Measurements from ENCODE around the gene NUBP2.

The NUBP2 gene

DNA sequence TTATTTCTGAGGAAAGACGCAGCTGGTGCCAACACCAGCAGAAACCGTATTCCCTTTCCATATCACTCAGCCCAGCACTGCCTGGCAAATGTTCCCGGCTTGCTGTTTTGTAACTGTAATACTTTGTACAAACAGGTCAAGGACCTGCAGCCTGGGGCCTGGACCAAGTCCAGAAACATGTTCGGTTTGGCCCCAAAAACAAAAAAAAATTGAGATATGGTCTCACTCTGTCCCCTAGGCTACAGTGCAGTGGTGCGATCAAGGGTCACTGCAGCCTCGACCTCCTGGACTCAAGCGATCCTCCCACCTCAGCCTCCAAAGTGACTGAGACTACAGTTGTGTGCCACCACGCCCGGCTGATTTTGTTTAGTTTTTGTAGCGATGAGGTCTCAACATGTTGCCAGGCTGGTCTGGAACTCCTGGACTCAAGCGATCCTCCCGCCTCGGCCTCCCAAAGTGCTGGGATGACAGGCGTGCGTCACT, 42.7 kb downstream of the NUBP2 start:
- Histone ChIP-seq H3K27me3 (ENCODE audit: insufficient read depth, low read length) (peaks cover 3% of the 10 kb centered on the region; the same call in 1 of the 2 replicates), H3K9me3 (ENCODE audit: insufficient read depth, low read depth, low read length) (no peaks in the 10 kb centered on the region), H3K4me3 (ENCODE audit: low read length) (peak overlapping the region; percentile 78), H3K27ac (ENCODE audit: low read depth, low read length) (no peak overlapping the region), H3K36me3 (ENCODE audit: insufficient read depth, low read length) (no peaks in the 10 kb centered on the region), H3K9ac (ENCODE audit: low read depth, low read length) (no peak overlapping the region), H3K4me1 (ENCODE audit: insufficient read depth, low read length) (no peaks in the 10 kb centered on the region)
- 89% methylated on average over 15 of the region's 15 CpGs for WGBS

DNA sequence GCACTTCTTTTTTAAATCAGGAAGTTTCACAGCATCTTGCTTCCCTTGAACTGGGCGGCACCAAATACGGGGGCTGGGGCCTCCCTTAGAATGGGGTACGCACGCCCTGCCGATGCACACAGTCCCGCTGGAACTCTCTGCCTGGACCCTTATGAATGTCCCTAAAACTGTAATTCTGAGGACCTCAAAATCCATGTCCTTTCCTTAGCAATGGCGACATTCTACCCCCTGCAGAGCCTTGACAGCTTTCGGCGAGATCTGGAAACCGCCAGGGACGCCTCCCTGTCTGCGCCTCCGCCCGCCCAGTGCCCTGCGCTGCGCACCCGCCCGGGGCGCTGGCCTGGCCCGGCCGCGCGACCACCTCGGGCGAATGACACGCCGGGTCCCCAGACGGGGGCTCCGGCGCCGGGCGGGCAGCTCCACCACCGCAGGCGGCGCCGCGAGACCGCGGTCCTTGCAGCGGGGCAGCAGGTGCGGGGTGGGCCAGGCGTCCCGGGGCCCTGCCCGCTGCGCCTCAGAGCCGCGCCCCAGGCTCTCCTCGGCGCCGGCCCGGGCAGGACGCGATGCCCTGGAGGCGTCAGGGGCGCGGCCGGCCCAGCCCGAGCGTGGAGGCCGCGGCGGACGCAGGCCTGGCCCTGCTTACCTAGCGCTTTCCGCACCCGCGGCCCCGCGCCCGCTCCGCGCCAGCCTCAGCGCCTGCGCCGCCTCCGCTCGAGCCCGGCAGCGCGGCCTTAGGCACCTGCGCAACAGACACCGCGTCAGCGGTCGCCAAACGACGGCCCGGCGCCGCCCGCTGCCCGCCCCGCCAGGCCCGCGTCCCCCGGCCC, 43.3 kb downstream of the NUBP2 start:
- Histone ChIP-seq H3K27ac (ENCODE audit: low read depth, low read length) (no peak overlapping the region), H3K36me3 (ENCODE audit: insufficient read depth, low read length) (no peaks in the 10 kb centered on the region)

DNA sequence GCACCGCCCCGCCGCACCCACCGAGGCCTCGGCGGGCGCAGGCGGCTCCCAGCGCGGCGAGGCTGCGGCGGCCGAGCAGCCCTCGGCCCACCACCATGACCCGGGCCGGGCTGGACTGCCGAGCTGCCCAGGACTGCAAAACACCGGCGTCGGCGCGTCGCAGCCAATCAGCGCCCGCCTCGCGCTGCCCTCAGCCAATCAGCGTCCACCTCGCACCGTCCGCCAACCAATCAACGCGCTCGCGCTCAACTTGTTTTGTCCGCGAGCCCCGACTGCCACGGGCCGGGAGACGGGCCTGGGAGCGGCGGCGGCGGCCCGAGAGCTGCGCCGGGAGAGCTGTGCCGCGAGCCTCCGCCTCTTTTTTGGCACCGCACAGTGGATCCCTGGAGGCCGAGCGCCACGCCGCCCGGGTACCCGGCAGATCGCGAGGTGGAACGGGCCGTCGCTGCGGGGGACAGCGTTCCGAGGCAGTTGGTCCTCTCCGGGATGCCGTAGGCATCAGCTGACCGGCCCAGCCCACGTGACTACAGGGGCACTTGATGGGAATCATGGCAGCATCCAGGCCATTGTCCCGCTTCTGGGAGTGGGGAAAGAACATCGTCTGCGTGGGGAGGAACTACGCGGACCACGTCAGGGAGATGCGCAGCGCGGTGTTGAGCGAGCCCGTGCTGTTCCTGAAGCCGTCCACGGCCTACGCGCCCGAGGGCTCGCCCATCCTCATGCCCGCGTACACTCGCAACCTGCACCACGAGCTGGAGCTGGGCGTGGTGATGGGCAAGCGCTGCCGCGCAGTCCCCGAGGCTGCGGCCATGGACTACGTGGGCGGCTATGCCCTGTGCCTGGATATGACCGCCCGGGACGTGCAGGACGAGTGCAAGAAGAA, 44.2 kb downstream of the NUBP2 start, which contains the start of the genes FAHD1 and HAGH:
TSS of gene FAHD1 (plus strand) at position 516 of the 883 bp plus-strand sequence. CDS start at position 549, 33 bp downstream.
TSS of gene HAGH (minus strand) at position 135 of the 883 bp plus-strand sequence. CDS start at position 97, 38 bp downstream.
- H3K4me1 ChIP-seq (ENCODE audit: insufficient read depth, low read length) = no peaks in the 10 kb centered on the region
- H3K27ac ChIP-seq (ENCODE audit: low read depth, low read length) = peak within 1 kb of the TSS; percentile 61
- no peaks in the 10 kb centered on the region for H3K9me3 ChIP-seq (ENCODE audit: insufficient read depth, low read depth, low read length)
- no peaks in the 10 kb centered on the region for H3K36me3 ChIP-seq (ENCODE audit: insufficient read depth, low read length)
- H3K4me3 ChIP-seq (ENCODE audit: low read length) = peak within 1 kb of the TSS; percentile 78
- under 1% methylated on average over 104 of the region's 104 CpGs for WGBS
- H3K27me3 ChIP-seq (ENCODE audit: insufficient read depth, low read length) = peaks cover 3% of the 10 kb centered on the region; the same call in 1 of the 2 replicates
- H3K9ac ChIP-seq (ENCODE audit: low read depth, low read length) = peak within 1 kb of the TSS; percentile 77

More for the DNA sequence above, 43.3 kb downstream of the NUBP2 start:
- H3K4me3 ChIP-seq (ENCODE audit: low read length) = peak overlapping the region; percentile 78
- peaks cover 3% of the 10 kb centered on the region; the same call in 1 of the 2 replicates for H3K27me3 ChIP-seq (ENCODE audit: insufficient read depth, low read length)
- no peaks in the 10 kb centered on the region for H3K9me3 ChIP-seq (ENCODE audit: insufficient read depth, low read depth, low read length)
- no peaks in the 10 kb centered on the region for H3K4me1 ChIP-seq (ENCODE audit: insufficient read depth, low read length)
- peak overlapping the region; percentile 44; the same call in 1 of the 2 replicates for H3K9ac ChIP-seq (ENCODE audit: low read depth, low read length)
- 4% methylated on average over 96 of the region's 96 CpGs for WGBS

DNA sequence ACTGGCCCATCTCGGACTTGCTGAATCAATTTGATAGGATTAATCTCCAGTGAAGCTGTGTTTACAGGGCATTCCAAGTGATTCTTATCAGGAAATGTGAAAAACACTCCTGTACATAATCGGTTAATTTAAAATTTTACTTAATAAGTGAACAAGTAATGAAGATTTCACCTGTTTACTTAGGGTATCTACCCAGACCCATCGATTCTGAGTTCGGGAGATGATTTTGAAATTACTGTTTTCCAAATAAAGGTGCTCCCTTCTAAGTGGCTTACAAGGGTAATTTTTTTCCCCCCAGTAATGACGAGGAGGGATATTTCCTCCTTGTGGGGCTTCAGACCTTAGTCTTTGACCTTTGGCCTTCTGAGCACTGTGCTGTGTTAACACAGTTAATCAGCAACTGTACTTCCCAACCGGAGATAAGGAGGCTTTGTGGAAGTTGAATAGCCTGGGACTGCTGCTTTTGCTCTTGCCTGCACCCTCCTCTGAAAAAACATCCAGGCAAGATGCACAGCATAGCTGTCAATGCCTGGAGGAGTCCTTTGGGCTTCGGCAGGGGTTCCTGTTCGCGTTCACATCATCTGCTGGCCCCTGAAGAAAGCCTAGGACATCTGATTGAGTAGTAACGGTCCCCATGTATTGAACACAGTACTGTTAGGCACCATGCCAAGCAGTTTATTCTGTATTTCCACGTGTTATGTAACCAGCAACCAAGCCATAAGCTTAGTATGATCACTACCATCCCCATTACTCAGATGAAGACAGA, 46.1 kb downstream of the NUBP2 start:
- Histone ChIP-seq H3K9ac (ENCODE audit: low read depth, low read length) (no peak overlapping the region), H3K4me1 (ENCODE audit: insufficient read depth, low read length) (no peaks in the 10 kb centered on the region), H3K9me3 (ENCODE audit: insufficient read depth, low read depth, low read length) (no peaks in the 10 kb centered on the region), H3K36me3 (ENCODE audit: insufficient read depth, low read length) (no peaks in the 10 kb centered on the region), H3K27me3 (ENCODE audit: insufficient read depth, low read length) (peaks cover 3% of the 10 kb centered on the region; the same call in 1 of the 2 replicates), H3K27ac (ENCODE audit: low read depth, low read length) (no peak overlapping the region), H3K4me3 (ENCODE audit: low read length) (peak overlapping the region; percentile 78)
- 92% methylated on average over 10 of the region's 11 CpGs for WGBS

DNA sequence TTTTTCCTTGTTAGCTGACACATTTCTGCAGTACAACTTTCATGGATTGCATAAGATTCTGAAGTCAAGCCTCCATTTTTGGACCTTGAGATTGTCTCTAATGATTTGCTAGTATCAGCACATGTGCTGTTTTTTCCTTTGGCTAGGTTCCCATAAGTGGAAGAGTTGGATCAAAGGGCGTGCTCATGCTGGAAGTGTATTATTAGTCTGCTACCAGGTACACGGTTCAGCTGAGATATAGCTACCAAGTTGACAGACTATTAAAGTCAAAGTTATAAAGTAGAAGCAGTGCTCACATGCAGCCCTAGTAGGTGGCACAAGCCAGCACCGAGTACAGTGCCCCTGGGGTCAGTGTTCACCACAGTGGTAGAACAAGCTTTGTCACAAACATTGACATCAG, 47.5 kb downstream of the NUBP2 start:
- Histone ChIP-seq H3K9me3 (ENCODE audit: insufficient read depth, low read depth, low read length) (no peaks in the 10 kb centered on the region), H3K27ac (ENCODE audit: low read depth, low read length) (no peak overlapping the region), H3K36me3 (ENCODE audit: insufficient read depth, low read length) (no peaks in the 10 kb centered on the region), H3K4me1 (ENCODE audit: insufficient read depth, low read length) (no peaks in the 10 kb centered on the region), H3K27me3 (ENCODE audit: insufficient read depth, low read length) (peaks cover 3% of the 10 kb centered on the region; the same call in 1 of the 2 replicates), H3K9ac (ENCODE audit: low read depth, low read length) (no peak overlapping the region), H3K4me3 (ENCODE audit: low read length) (no peak overlapping the region)
- whole genome bisulfite sequencing = 88% methylated on average over 3 of the region's 3 CpGs

DNA sequence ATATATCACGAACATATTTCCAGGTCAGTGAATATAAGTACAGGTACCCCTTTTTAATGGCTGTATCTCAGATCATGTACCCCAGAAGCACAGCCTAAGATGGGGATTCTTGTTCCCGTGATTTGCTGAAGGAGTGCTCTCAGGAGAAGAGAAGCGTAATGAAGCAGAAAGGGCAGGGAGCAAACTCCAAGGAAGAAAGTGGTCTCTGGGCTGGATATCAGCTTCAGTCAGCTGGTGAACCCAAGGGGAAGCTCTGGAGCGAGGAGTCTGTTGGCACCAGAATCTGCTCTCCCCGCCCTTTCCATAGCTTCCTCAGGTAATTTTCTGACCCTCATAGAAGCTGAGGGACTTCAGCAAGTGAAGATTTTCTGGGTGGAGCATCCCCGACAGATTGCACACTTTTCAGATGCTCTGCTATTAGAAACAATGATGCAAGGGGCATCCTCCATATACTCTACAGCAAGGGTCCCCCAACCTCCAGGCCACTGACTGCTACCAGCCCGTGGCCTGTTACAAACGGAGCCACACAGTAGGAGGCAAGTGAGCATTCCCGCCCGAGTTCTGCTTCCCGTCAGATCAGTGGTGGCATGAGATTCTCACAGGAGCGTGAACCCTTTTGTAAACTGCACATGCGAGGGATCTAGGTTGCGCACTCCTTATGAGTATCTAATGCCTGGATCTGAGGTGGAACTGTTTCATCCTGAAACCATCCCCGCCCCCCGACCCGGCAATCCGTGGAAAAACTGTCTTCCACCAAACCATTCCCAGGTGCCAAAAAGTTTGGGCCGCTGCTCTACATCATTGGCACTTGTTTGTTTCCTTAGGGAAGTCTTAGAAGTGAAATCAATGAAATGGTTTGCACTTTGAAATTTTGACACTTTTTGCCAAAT, 48.7 kb downstream of the NUBP2 start:
- Histone ChIP-seq H3K27me3 (ENCODE audit: insufficient read depth, low read length) (no peaks in the 10 kb centered on the region), H3K4me3 (ENCODE audit: low read length) (no peak overlapping the region), H3K36me3 (ENCODE audit: insufficient read depth, low read length) (no peaks in the 10 kb centered on the region), H3K27ac (ENCODE audit: low read depth, low read length) (no peak overlapping the region), H3K4me1 (ENCODE audit: insufficient read depth, low read length) (no peaks in the 10 kb centered on the region), H3K9me3 (ENCODE audit: insufficient read depth, low read depth, low read length) (no peaks in the 10 kb centered on the region), H3K9ac (ENCODE audit: low read depth, low read length) (no peak overlapping the region)
- 91% methylated on average over 18 of the region's 19 CpGs for WGBS

DNA sequence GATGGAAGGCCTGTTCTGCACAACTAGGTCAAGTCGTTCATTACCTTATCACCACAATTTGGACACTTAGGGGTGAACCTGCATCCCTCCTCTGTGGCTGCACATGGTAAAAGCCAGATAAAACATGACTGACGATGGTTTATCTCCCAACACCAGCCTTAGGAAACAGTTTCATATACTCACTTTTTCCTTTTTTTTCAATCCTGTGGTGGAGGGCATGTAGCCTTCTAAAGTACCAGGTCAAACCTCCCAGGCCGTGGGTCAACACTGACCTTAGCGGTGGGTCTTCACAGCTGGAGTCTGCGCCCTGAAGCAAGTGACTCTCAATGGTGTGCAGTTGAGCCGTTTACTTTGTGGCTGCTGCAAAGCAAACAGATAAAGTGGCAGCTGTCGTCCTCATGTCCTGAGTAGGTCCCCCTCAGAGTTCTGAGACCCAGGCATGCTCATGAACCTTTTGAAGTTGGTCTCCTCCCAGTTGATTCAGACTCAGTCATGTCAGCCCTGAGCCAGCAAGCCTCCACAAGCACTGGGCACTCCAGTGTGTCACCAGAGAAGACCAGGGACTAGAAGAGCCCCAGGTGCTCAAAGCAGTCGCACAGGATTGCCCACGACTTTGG, 50.2 kb downstream of the NUBP2 start:
- WGBS = 79% methylated on average over 9 of the region's 9 CpGs
- no peak overlapping the region for H3K4me3 ChIP-seq (ENCODE audit: low read length)
- H3K9ac ChIP-seq (ENCODE audit: low read depth, low read length) = no peak overlapping the region
- no peaks in the 10 kb centered on the region for H3K4me1 ChIP-seq (ENCODE audit: insufficient read depth, low read length)
- 0 out of 2 replicates have a peak, but pooled peaks cover 3% of the 10 kb centered on the region for H3K27me3 ChIP-seq (ENCODE audit: insufficient read depth, low read length)
- H3K9me3 ChIP-seq (ENCODE audit: insufficient read depth, low read depth, low read length) = no peaks in the 10 kb centered on the region
- H3K36me3 ChIP-seq (ENCODE audit: insufficient read depth, low read length) = no peaks in the 10 kb centered on the region
- H3K27ac ChIP-seq (ENCODE audit: low read depth, low read length) = no peak overlapping the region

DNA sequence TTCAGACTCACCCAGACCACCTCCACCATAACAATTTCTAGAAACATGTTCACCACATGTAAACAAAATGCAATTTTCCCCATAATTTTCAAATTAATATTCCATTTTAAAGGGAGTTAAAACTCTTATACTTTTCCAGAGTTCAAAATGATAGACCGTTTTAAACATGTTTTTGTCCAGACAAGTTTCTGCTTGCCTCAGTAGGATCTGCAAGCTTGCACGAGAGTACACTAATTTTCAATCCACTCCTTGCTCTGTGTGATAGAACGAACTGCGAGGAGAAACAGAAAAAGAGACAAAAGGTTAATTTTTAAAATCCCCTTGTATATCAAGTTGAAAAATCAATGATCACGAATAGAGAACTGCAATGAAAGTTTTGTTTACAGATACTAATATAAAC, 51.3 kb downstream of the NUBP2 start:
- no peak overlapping the region for H3K4me3 ChIP-seq (ENCODE audit: low read length)
- 94% methylated on average over 4 of the region's 5 CpGs for WGBS
- H3K27ac ChIP-seq (ENCODE audit: low read depth, low read length) = no peak overlapping the region
- no peaks in the 10 kb centered on the region for H3K36me3 ChIP-seq (ENCODE audit: insufficient read depth, low read length)
- no peaks in the 10 kb centered on the region for H3K4me1 ChIP-seq (ENCODE audit: insufficient read depth, low read length)
- no peak overlapping the region for H3K9ac ChIP-seq (ENCODE audit: low read depth, low read length)
- H3K27me3 ChIP-seq (ENCODE audit: insufficient read depth, low read length) = 0 out of 2 replicates have a peak, but pooled peaks cover 3% of the 10 kb centered on the region
- H3K9me3 ChIP-seq (ENCODE audit: insufficient read depth, low read depth, low read length) = no peaks in the 10 kb centered on the region
